ENCODE results near the gene IFT80.

IFT80 gene

GRCh38 chr3:160379628-160380214, 19.3 kb downstream of the IFT80 start:
- Histone ChIP-seq H3K4me1 (ENCODE audit: control insufficient read depth in 1 of 2, insufficient read depth in 2 of 2, low read length in 2 of 2) (no peaks in the 10 kb centered on the region), H3K9ac (ENCODE audit: low read depth in 1 of 2, low read length in 2 of 2) (no peak overlapping the region), H3K9me3 (ENCODE audit: control insufficient read depth in 1 of 2, low read length in 2 of 2) (no peaks in the 10 kb centered on the region), H3K27ac (ENCODE audit: low read depth, low read length) (no peak overlapping the region), H3K36me3 (ENCODE audit: control insufficient read depth in 1 of 2, insufficient read depth in 2 of 2, low read length in 2 of 2) (peaks cover 3 to 10% of the 10 kb centered on the region in 2 donors), H3K27me3 (ENCODE audit: control insufficient read depth in 1 of 2, insufficient read depth in 2 of 2, low read length in 2 of 2) (no peaks in the 10 kb centered on the region), H3K4me3 (ENCODE audit: low read depth in 1 of 2, low read length in 2 of 2) (no peak overlapping the region)

GRCh38 chr3:160378331-160379109, 20.5 kb downstream of the IFT80 start:
- no peak overlapping the region for H3K9ac ChIP-seq (ENCODE audit: low read depth in 1 of 2, low read length in 2 of 2)
- no peaks in the 10 kb centered on the region for H3K4me1 ChIP-seq (ENCODE audit: control insufficient read depth in 1 of 2, insufficient read depth in 2 of 2, low read length in 2 of 2)
- peaks cover 3 to 15% of the 10 kb centered on the region in 2 donors for H3K36me3 ChIP-seq (ENCODE audit: control insufficient read depth in 1 of 2, insufficient read depth in 2 of 2, low read length in 2 of 2)
- H3K27me3 ChIP-seq (ENCODE audit: control insufficient read depth in 1 of 2, insufficient read depth in 2 of 2, low read length in 2 of 2), result no peaks in the 10 kb centered on the region
- no peak overlapping the region for H3K27ac ChIP-seq (ENCODE audit: low read depth, low read length)
- H3K4me3 ChIP-seq (ENCODE audit: low read depth in 1 of 2, low read length in 2 of 2), result no peak overlapping the region
- no peaks in the 10 kb centered on the region for H3K9me3 ChIP-seq (ENCODE audit: control insufficient read depth in 1 of 2, low read length in 2 of 2)

GRCh38 chr3:160376681-160377080, 22.3 kb downstream of the IFT80 start:
- Histone ChIP-seq H3K27ac (ENCODE audit: low read depth, low read length) (no peak overlapping the region), H3K4me1 (ENCODE audit: control insufficient read depth in 1 of 2, insufficient read depth in 2 of 2, low read length in 2 of 2) (no peaks in the 10 kb centered on the region), H3K9me3 (ENCODE audit: control insufficient read depth in 1 of 2, low read length in 2 of 2) (no peaks in the 10 kb centered on the region), H3K36me3 (ENCODE audit: control insufficient read depth in 1 of 2, insufficient read depth in 2 of 2, low read length in 2 of 2) (peaks cover 3 to 15% of the 10 kb centered on the region in 2 donors), H3K4me3 (ENCODE audit: low read depth in 1 of 2, low read length in 2 of 2) (no peak overlapping the region), H3K9ac (ENCODE audit: low read depth in 1 of 2, low read length in 2 of 2) (no peak overlapping the region), H3K27me3 (ENCODE audit: control insufficient read depth in 1 of 2, insufficient read depth in 2 of 2, low read length in 2 of 2) (no peaks in the 10 kb centered on the region)

- no peak overlapping the region for H3K27ac ChIP-seq (ENCODE audit: low read depth, low read length)
- no peaks in the 10 kb centered on the region for H3K27me3 ChIP-seq (ENCODE audit: control insufficient read depth in 1 of 2, insufficient read depth in 2 of 2, low read length in 2 of 2)
- H3K36me3 ChIP-seq (ENCODE audit: control insufficient read depth in 1 of 2, insufficient read depth in 2 of 2, low read length in 2 of 2), result peaks cover 0 to 15% of the 10 kb centered on the region in 2 donors
- H3K4me1 ChIP-seq (ENCODE audit: control insufficient read depth in 1 of 2, insufficient read depth in 2 of 2, low read length in 2 of 2), result no peaks in the 10 kb centered on the region
- H3K9ac ChIP-seq (ENCODE audit: low read depth in 1 of 2, low read length in 2 of 2), result no peak overlapping the region
- H3K9me3 ChIP-seq (ENCODE audit: control insufficient read depth in 1 of 2, low read length in 2 of 2), result no peaks in the 10 kb centered on the region
- H3K4me3 ChIP-seq (ENCODE audit: low read depth in 1 of 2, low read length in 2 of 2), result no peak overlapping the region
Observed at GRCh38 chr3:160374925-160375324, 24.1 kb downstream of the IFT80 start.

- no peak overlapping the region for H3K27ac ChIP-seq (ENCODE audit: low read depth, low read length)
- peaks cover 0 to 15% of the 10 kb centered on the region in 2 donors for H3K36me3 ChIP-seq (ENCODE audit: control insufficient read depth in 1 of 2, insufficient read depth in 2 of 2, low read length in 2 of 2)
- H3K9me3 ChIP-seq (ENCODE audit: control insufficient read depth in 1 of 2, low read length in 2 of 2), result no peaks in the 10 kb centered on the region
- no peaks in the 10 kb centered on the region for H3K4me1 ChIP-seq (ENCODE audit: control insufficient read depth in 1 of 2, insufficient read depth in 2 of 2, low read length in 2 of 2)
- no peak overlapping the region for H3K9ac ChIP-seq (ENCODE audit: low read depth in 1 of 2, low read length in 2 of 2)
- no peaks in the 10 kb centered on the region for H3K27me3 ChIP-seq (ENCODE audit: control insufficient read depth in 1 of 2, insufficient read depth in 2 of 2, low read length in 2 of 2)
- no peak overlapping the region for H3K4me3 ChIP-seq (ENCODE audit: low read depth in 1 of 2, low read length in 2 of 2)
Observed at GRCh38 chr3:160374472-160374871, 24.6 kb downstream of the IFT80 start.

GRCh38 chr3:160373655-160374054, 25.4 kb downstream of the IFT80 start:
- Histone ChIP-seq H3K27me3 (ENCODE audit: control insufficient read depth in 1 of 2, insufficient read depth in 2 of 2, low read length in 2 of 2) (no peaks in the 10 kb centered on the region), H3K36me3 (ENCODE audit: control insufficient read depth in 1 of 2, insufficient read depth in 2 of 2, low read length in 2 of 2) (peaks cover 0 to 15% of the 10 kb centered on the region in 2 donors), H3K9ac (ENCODE audit: low read depth in 1 of 2, low read length in 2 of 2) (no peak overlapping the region), H3K4me3 (ENCODE audit: low read depth in 1 of 2, low read length in 2 of 2) (no peak overlapping the region), H3K27ac (ENCODE audit: low read depth, low read length) (no peak overlapping the region), H3K4me1 (ENCODE audit: control insufficient read depth in 1 of 2, insufficient read depth in 2 of 2, low read length in 2 of 2) (no peaks in the 10 kb centered on the region), H3K9me3 (ENCODE audit: control insufficient read depth in 1 of 2, low read length in 2 of 2) (no peaks in the 10 kb centered on the region)

GRCh38 chr3:160372780-160373179, 26.2 kb downstream of the IFT80 start:
- no peak overlapping the region for H3K27ac ChIP-seq (ENCODE audit: low read depth, low read length)
- H3K27me3 ChIP-seq (ENCODE audit: control insufficient read depth in 1 of 2, insufficient read depth in 2 of 2, low read length in 2 of 2), result no peaks in the 10 kb centered on the region
- no peaks in the 10 kb centered on the region for H3K9me3 ChIP-seq (ENCODE audit: control insufficient read depth in 1 of 2, low read length in 2 of 2)
- no peak overlapping the region for H3K9ac ChIP-seq (ENCODE audit: low read depth in 1 of 2, low read length in 2 of 2)
- no peaks in the 10 kb centered on the region for H3K4me1 ChIP-seq (ENCODE audit: control insufficient read depth in 1 of 2, insufficient read depth in 2 of 2, low read length in 2 of 2)
- H3K36me3 ChIP-seq (ENCODE audit: control insufficient read depth in 1 of 2, insufficient read depth in 2 of 2, low read length in 2 of 2), result peaks cover 0 to 15% of the 10 kb centered on the region in 2 donors
- no peak overlapping the region for H3K4me3 ChIP-seq (ENCODE audit: low read depth in 1 of 2, low read length in 2 of 2)

GRCh38 chr3:160370987-160371857, 27.8 kb downstream of the IFT80 start:
- Histone ChIP-seq H3K27me3 (ENCODE audit: control insufficient read depth in 1 of 2, insufficient read depth in 2 of 2, low read length in 2 of 2) (no peaks in the 10 kb centered on the region), H3K4me1 (ENCODE audit: control insufficient read depth in 1 of 2, insufficient read depth in 2 of 2, low read length in 2 of 2) (no peaks in the 10 kb centered on the region), H3K4me3 (ENCODE audit: low read depth in 1 of 2, low read length in 2 of 2) (no peak overlapping the region), H3K9ac (ENCODE audit: low read depth in 1 of 2, low read length in 2 of 2) (no peak overlapping the region), H3K27ac (ENCODE audit: low read depth, low read length) (no peak overlapping the region), H3K9me3 (ENCODE audit: control insufficient read depth in 1 of 2, low read length in 2 of 2) (no peaks in the 10 kb centered on the region), H3K36me3 (ENCODE audit: control insufficient read depth in 1 of 2, insufficient read depth in 2 of 2, low read length in 2 of 2) (peaks cover 0 to 8% of the 10 kb centered on the region in 2 donors)

- Histone ChIP-seq H3K9ac (ENCODE audit: low read depth in 1 of 2, low read length in 2 of 2) (no peak overlapping the region), H3K36me3 (ENCODE audit: control insufficient read depth in 1 of 2, insufficient read depth in 2 of 2, low read length in 2 of 2) (peaks cover 0 to 6% of the 10 kb centered on the region in 2 donors), H3K4me1 (ENCODE audit: control insufficient read depth in 1 of 2, insufficient read depth in 2 of 2, low read length in 2 of 2) (no peaks in the 10 kb centered on the region), H3K4me3 (ENCODE audit: low read depth in 1 of 2, low read length in 2 of 2) (no peak overlapping the region), H3K27me3 (ENCODE audit: control insufficient read depth in 1 of 2, insufficient read depth in 2 of 2, low read length in 2 of 2) (no peaks in the 10 kb centered on the region), H3K9me3 (ENCODE audit: control insufficient read depth in 1 of 2, low read length in 2 of 2) (no peaks in the 10 kb centered on the region), H3K27ac (ENCODE audit: low read depth, low read length) (no peak overlapping the region)
Observed at GRCh38 chr3:160369784-160370183, 29.2 kb downstream of the IFT80 start.

GRCh38 chr3:160368804-160369203, 30.2 kb downstream of the IFT80 start:
- no peaks in the 10 kb centered on the region for H3K4me1 ChIP-seq (ENCODE audit: control insufficient read depth in 1 of 2, insufficient read depth in 2 of 2, low read length in 2 of 2)
- peaks cover 0 to 3% of the 10 kb centered on the region in 2 donors for H3K36me3 ChIP-seq (ENCODE audit: control insufficient read depth in 1 of 2, insufficient read depth in 2 of 2, low read length in 2 of 2)
- H3K27ac ChIP-seq (ENCODE audit: low read depth, low read length), result no peak overlapping the region
- H3K4me3 ChIP-seq (ENCODE audit: low read depth in 1 of 2, low read length in 2 of 2), result no peak overlapping the region
- no peaks in the 10 kb centered on the region for H3K27me3 ChIP-seq (ENCODE audit: control insufficient read depth in 1 of 2, insufficient read depth in 2 of 2, low read length in 2 of 2)
- no peak overlapping the region for H3K9ac ChIP-seq (ENCODE audit: low read depth in 1 of 2, low read length in 2 of 2)
- no peaks in the 10 kb centered on the region for H3K9me3 ChIP-seq (ENCODE audit: control insufficient read depth in 1 of 2, low read length in 2 of 2)
